ENCODE data around the gene CYP8B1. TPM values are rescaled to one million over a fixed set of nuclear protein-coding genes. Genes with fewer than 3 reads are reported as not detected.
"Not testable (repeated sequence)": the region's sequence is repeated elsewhere in the genome, so short reads cannot be mapped to it uniquely, and the experiment has no call there.

Gene CYP8B1
- total RNA-seq, 2 experiments from 2014 or later = not detected

- ChIA-PET POLR2A (no interaction called here), CTCF (interaction anchor here (0.5 kb wide), 1 partner anchor 108 kb away, joined by 4 read pairs; no protein-coding TSS in a partner anchor)
- Histone ChIP-seq H3K27me3 (ENCODE audit: control insufficient read depth in 1 of 2, insufficient read depth in 2 of 2, low read length in 2 of 2) (peaks cover 3 to 6% of the 10 kb centered on the region in 2 experiments), H3K4me1 (ENCODE audit: insufficient read depth, low read length) (no peaks in the 10 kb centered on the region), H3K4me3 (ENCODE audit: low read length) (no peak overlapping the region), H3K36me3 (ENCODE audit: insufficient read depth, low read length) (no peaks in the 10 kb centered on the region), H3K27ac (ENCODE audit: low read depth in 1 of 2, low read length in 2 of 2) (no peak overlapping the region), H3K9me3 (ENCODE audit: control insufficient read depth in 1 of 2, insufficient read depth in 1 of 2, low read length in 2 of 2) (no peaks in the 10 kb centered on the region)
- H3K27me3 Mint-ChIP-seq = peaks cover 24% of the 10 kb centered on the region
- ATAC-seq (ENCODE audit: poor library complexity) (no peak), DNase-seq (no peak)
- no peak overlapping the region for H3K27ac Mint-ChIP-seq
- intact Hi-C loops (cut with DNase I, micrococcal nuclease) = loop anchor here in 1 of 2 experiments (10.0 kb wide), 1 partner anchor 302 kb away; the partner anchor contains the start of gene SEC22C
- TF ChIP-seq CTCF (IDR thresholded peaks at IDR 0.05) = no peak
- no peak overlapping the region for H3K4me3 Mint-ChIP-seq
- H3K9me3 Mint-ChIP-seq = no peaks in the 10 kb centered on the region
- no peaks in the 10 kb centered on the region for H3K36me3 Mint-ChIP-seq (ENCODE audit: low read depth)
- no peaks in the 10 kb centered on the region for H3K4me1 Mint-ChIP-seq (ENCODE audit: low read depth)
These were observed 11.4 kb upstream of the CYP8B1 start for GRCh38 chr3:42887084-42887483.

- CTCF ChIA-PET = no interaction called here
- Mint-ChIP-seq H3K9me3 (no peaks in the 10 kb centered on the region), H3K27me3 (peaks cover 24% of the 10 kb centered on the region), H3K4me3 (no peak overlapping the region), H3K4me1 (ENCODE audit: low read depth) (peaks cover 6% of the 10 kb centered on the region), H3K36me3 (ENCODE audit: low read depth) (no peaks in the 10 kb centered on the region), H3K27ac (no peak overlapping the region)
- H3K27me3 ChIP-seq (ENCODE audit: control insufficient read depth in 1 of 2, insufficient read depth in 2 of 2, low read length in 2 of 2) = peaks cover 3 to 6% of the 10 kb centered on the region in 2 experiments
- H3K4me3 ChIP-seq (ENCODE audit: low read length) = no peak overlapping the region
- intact Hi-C loops (cut with DNase I, micrococcal nuclease) = loop anchor here in 1 of 2 experiments (10.0 kb wide), 1 partner anchor 302 kb away; the partner anchor contains the start of gene SEC22C
- no peak for TF ChIP-seq CTCF (IDR thresholded peaks at IDR 0.05)
- no peaks in the 10 kb centered on the region for H3K9me3 ChIP-seq (ENCODE audit: control insufficient read depth in 1 of 2, insufficient read depth in 1 of 2, low read length in 2 of 2)
- H3K36me3 ChIP-seq (ENCODE audit: insufficient read depth, low read length) = no peaks in the 10 kb centered on the region
- POLR2A ChIA-PET = no interaction called here
- H3K27ac ChIP-seq (ENCODE audit: low read depth in 1 of 2, low read length in 2 of 2) = no peak overlapping the region
- ATAC-seq (ENCODE audit: poor library complexity) = no peak
- no peak for DNase-seq
- peaks cover 4% of the 10 kb centered on the region for H3K4me1 ChIP-seq (ENCODE audit: insufficient read depth, low read length)
These were observed 10.7 kb upstream of the CYP8B1 start for GRCh38 chr3:42886294-42886822.

GRCh38 chr3:42884324-42884723, 8.6 kb upstream of the CYP8B1 start:
- ATAC-seq (ENCODE audit: poor library complexity) (no peak), DNase-seq (no peak)
- intact Hi-C loops (cut with DNase I, micrococcal nuclease) = loop anchor here in 1 of 2 experiments (5.0 to 10.0 kb wide), 2 partner anchors 300 to 382 kb away; partner anchors contain the start of genes SEC22C and VIPR1
- H3K27me3 ChIP-seq (ENCODE audit: control insufficient read depth in 1 of 2, insufficient read depth in 2 of 2, low read length in 2 of 2) = peaks cover 3 to 6% of the 10 kb centered on the region in 2 experiments
- Mint-ChIP-seq H3K9me3 (no peaks in the 10 kb centered on the region), H3K4me3 (no peak overlapping the region), H3K36me3 (ENCODE audit: low read depth) (no peaks in the 10 kb centered on the region), H3K4me1 (ENCODE audit: low read depth) (peaks cover 17% of the 10 kb centered on the region), H3K27ac (no peak overlapping the region), H3K27me3 (peaks cover 18% of the 10 kb centered on the region)
- H3K36me3 ChIP-seq (ENCODE audit: insufficient read depth, low read length) = no peaks in the 10 kb centered on the region
- POLR2A ChIA-PET = no interaction called here
- CTCF ChIA-PET = no interaction called here
- H3K9me3 ChIP-seq (ENCODE audit: control insufficient read depth in 1 of 2, insufficient read depth in 1 of 2, low read length in 2 of 2) = no peaks in the 10 kb centered on the region
- H3K4me3 ChIP-seq (ENCODE audit: low read length) = no peak overlapping the region
- no peak for TF ChIP-seq CTCF (IDR thresholded peaks at IDR 0.05)
- H3K4me1 ChIP-seq (ENCODE audit: insufficient read depth, low read length) = peaks cover 15% of the 10 kb centered on the region
- H3K27ac ChIP-seq (ENCODE audit: low read depth in 1 of 2, low read length in 2 of 2) = no peak overlapping the region

GRCh38 chr3:42883251-42883930, 7.7 kb upstream of the CYP8B1 start:
- CTCF ChIA-PET; H3K27ac ChIP-seq (ENCODE audit: low read depth in 1 of 2, low read length in 2 of 2); ATAC-seq (ENCODE audit: poor library complexity); H3K4me3 ChIP-seq (ENCODE audit: low read length); H3K27me3 ChIP-seq (ENCODE audit: control insufficient read depth in 1 of 2, insufficient read depth in 2 of 2, low read length in 2 of 2); POLR2A ChIA-PET; DNase-seq; H3K27ac Mint-ChIP-seq; H3K9me3 Mint-ChIP-seq; H3K9me3 ChIP-seq (ENCODE audit: control insufficient read depth in 1 of 2, insufficient read depth in 1 of 2, low read length in 2 of 2); H3K36me3 ChIP-seq (ENCODE audit: insufficient read depth, low read length); H3K4me3 Mint-ChIP-seq; H3K36me3 Mint-ChIP-seq (ENCODE audit: low read depth): not testable (repeated sequence)
- intact Hi-C loops (cut with DNase I, micrococcal nuclease) = loop anchor here in 1 of 2 experiments (5.0 to 10.0 kb wide), 2 partner anchors 299 to 381 kb away; partner anchors contain the start of genes SEC22C and VIPR1
- H3K27me3 Mint-ChIP-seq = peaks cover 10% of the 10 kb centered on the region
- peaks cover 15% of the 10 kb centered on the region for H3K4me1 ChIP-seq (ENCODE audit: insufficient read depth, low read length)
- peaks cover 17% of the 10 kb centered on the region for H3K4me1 Mint-ChIP-seq (ENCODE audit: low read depth)

All from CD4-positive, alpha-beta T cell (primary cell).